Suprapubic skin (tissue), 4 donors: Measurements from ENCODE around the gene SERPIND1. TPM values are rescaled to one million over a fixed set of nuclear protein-coding genes. Genes with fewer than 3 reads are reported as not detected.

Experiments
- DNase-seq, 2 donors: peaks; one replicate each; pipeline ENCODE4 v3.0.0-alpha.2; 2019; ENCODE audit warnings: low spot score in 2 of 2
- H3K27ac ChIP-seq: fragments of 200-600 bp; sonication (generic); one replicate; pipeline ENCODE4 v1.5.1; 2019
- H3K27me3 ChIP-seq: fragments of 200-600 bp; sonication (generic); one replicate; pipeline ENCODE4 v1.5.1; 2019
- H3K36me3 ChIP-seq: fragments of 200-600 bp; sonication (generic); one replicate; pipeline ENCODE4 v1.5.1; 2019
- H3K4me1 ChIP-seq: fragments of 200-600 bp; sonication (generic); one replicate; pipeline ENCODE4 v1.5.1; 2019
- H3K4me3 ChIP-seq: fragments of 200-600 bp; sonication (generic); one replicate; pipeline ENCODE4 v1.5.1; 2019; ENCODE audit warnings: mild to moderate bottlenecking
- H3K9me3 ChIP-seq: fragments of 200-600 bp; sonication (generic); one replicate; pipeline ENCODE4 v1.5.1; 2019
- EP300 ChIP-seq: sonication (generic); formaldehyde crosslinking; IDR thresholded peaks from one replicate; pipeline ENCODE4 v1.6.1; 2017; ENCODE audit warnings: antibody characterized with exemption
- POLR2A ChIP-seq, 2 donors: fragments of 450-650 bp; IDR thresholded peaks; one replicate each; pipeline ENCODE4 v1.6.1; 2017; ENCODE audit warnings: antibody characterized with exemption in 2 of 2, mild to moderate bottlenecking in 2 of 2, moderate library complexity in 2 of 2
- POLR2AphosphoS5 ChIP-seq, 3 donors: sonication (generic); formaldehyde crosslinking; IDR thresholded peaks; one replicate each; pipeline ENCODE4 v1.6.1; 2017; ENCODE audit warnings: antibody characterized with exemption in 3 of 3
- WGBS: methylation state at CpG from one replicate; pipeline ENCODE4 v1.1.5; 2018; 5-methylcytosine and 5-hydroxymethylcytosine counted together
- total RNA-seq, 4 donors: library from RNA; depleted of rRNA; stranded (reverse); fragments of >200 nt; gene quantifications; one replicate each; pipeline ENCODE4 v1.1.0, GENCODE V29; 2016
- TF ChIP-seq, protein P1 (sequence below), 2 donors: fragments of 200-600 bp in 1 of 2; fragments of 450-650 bp in 1 of 2; sonication (generic) in 1 of 2; IDR thresholded peaks; one replicate each; pipeline ENCODE4 v1.5.1; 2016 to 2019; ENCODE audit warnings: antibody characterized with exemption in 2 of 2, mild to moderate bottlenecking in 1 of 2, moderate library complexity in 1 of 2

SERPIND1 gene
- total RNA-seq, 4 donors from 2014 or later = 0.40 TPM; not detected in 3

- Histone ChIP-seq H3K36me3 (peaks cover 75% of the 10 kb centered on the region), H3K27me3 (no peaks in the 10 kb centered on the region), H3K4me3 (no peak overlapping the region), H3K4me1 (peaks cover 22% of the 10 kb centered on the region), H3K9me3 (no peaks in the 10 kb centered on the region), H3K27ac (no peak overlapping the region)
- DNase-seq = no peak
- 83% methylated on average over 3 of the region's 3 CpGs for WGBS
- TF ChIP-seq, protein P1, sequence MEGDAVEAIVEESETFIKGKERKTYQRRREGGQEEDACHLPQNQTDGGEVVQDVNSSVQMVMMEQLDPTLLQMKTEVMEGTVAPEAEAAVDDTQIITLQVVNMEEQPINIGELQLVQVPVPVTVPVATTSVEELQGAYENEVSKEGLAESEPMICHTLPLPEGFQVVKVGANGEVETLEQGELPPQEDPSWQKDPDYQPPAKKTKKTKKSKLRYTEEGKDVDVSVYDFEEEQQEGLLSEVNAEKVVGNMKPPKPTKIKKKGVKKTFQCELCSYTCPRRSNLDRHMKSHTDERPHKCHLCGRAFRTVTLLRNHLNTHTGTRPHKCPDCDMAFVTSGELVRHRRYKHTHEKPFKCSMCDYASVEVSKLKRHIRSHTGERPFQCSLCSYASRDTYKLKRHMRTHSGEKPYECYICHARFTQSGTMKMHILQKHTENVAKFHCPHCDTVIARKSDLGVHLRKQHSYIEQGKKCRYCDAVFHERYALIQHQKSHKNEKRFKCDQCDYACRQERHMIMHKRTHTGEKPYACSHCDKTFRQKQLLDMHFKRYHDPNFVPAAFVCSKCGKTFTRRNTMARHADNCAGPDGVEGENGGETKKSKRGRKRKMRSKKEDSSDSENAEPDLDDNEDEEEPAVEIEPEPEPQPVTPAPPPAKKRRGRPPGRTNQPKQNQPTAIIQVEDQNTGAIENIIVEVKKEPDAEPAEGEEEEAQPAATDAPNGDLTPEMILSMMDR (IDR thresholded peaks at IDR 0.05) = no peak
- TF ChIP-seq POLR2A (IDR thresholded peaks at IDR 0.05) = no peak
- TF ChIP-seq POLR2AphosphoS5 (IDR thresholded peaks at IDR 0.05) = no peak
- no peak for TF ChIP-seq EP300
Measured at GRCh38 chr22:20749453-20749852, 24.5 kb upstream of the SERPIND1 start.

- H3K27ac ChIP-seq = no peak overlapping the region
- no peaks in the 10 kb centered on the region for H3K27me3 ChIP-seq
- H3K4me3 ChIP-seq = no peak overlapping the region
- DNase-seq = no peak
- peaks cover 66% of the 10 kb centered on the region for H3K36me3 ChIP-seq
- WGBS = 51% methylated on average over 6 of the region's 9 CpGs
- no peak for TF ChIP-seq EP300
- no peak for TF ChIP-seq POLR2AphosphoS5 (IDR thresholded peaks at IDR 0.05)
- TF ChIP-seq, protein P1 (IDR thresholded peaks at IDR 0.05) = no peak
- no peak for TF ChIP-seq POLR2A (IDR thresholded peaks at IDR 0.05)
- H3K4me1 ChIP-seq = peaks cover 22% of the 10 kb centered on the region
- H3K9me3 ChIP-seq = no peaks in the 10 kb centered on the region
Measured at GRCh38 chr22:20750461-20751184, 23.3 kb upstream of the SERPIND1 start.

- Histone ChIP-seq H3K36me3 (peaks cover 64% of the 10 kb centered on the region), H3K27me3 (no peaks in the 10 kb centered on the region), H3K27ac (no peak overlapping the region), H3K4me1 (peaks cover 22% of the 10 kb centered on the region), H3K9me3 (no peaks in the 10 kb centered on the region), H3K4me3 (no peak overlapping the region)
- TF ChIP-seq EP300 = no peak
- TF ChIP-seq, protein P1 (IDR thresholded peaks at IDR 0.05) = no peak
- TF ChIP-seq POLR2AphosphoS5 (IDR thresholded peaks at IDR 0.05) = no peak
- TF ChIP-seq POLR2A (IDR thresholded peaks at IDR 0.05) = no peak
- no peak for DNase-seq
- WGBS = 92% methylated on average over 6 of the region's 18 CpGs
Measured at GRCh38 chr22:20751185-20751851, 22.6 kb upstream of the SERPIND1 start.

GRCh38 chr22:20752104-20752741 is 21.7 kb upstream of the SERPIND1 start:
- TF ChIP-seq, protein P1 (IDR thresholded peaks at IDR 0.05) = no peak
- TF ChIP-seq EP300 (no peak), POLR2AphosphoS5 (IDR thresholded peaks at IDR 0.05) (no peak)
- no peak for DNase-seq
- H3K9me3 ChIP-seq = no peaks in the 10 kb centered on the region
- H3K27ac ChIP-seq = no peak overlapping the region
- peaks cover 22% of the 10 kb centered on the region for H3K4me1 ChIP-seq
- peaks cover 56% of the 10 kb centered on the region for H3K36me3 ChIP-seq
- 85% methylated on average over 3 of the region's 7 CpGs for WGBS
- no peaks in the 10 kb centered on the region for H3K27me3 ChIP-seq
- H3K4me3 ChIP-seq = no peak overlapping the region

- no peak overlapping the region for H3K27ac ChIP-seq
- no peak for DNase-seq
- H3K4me3 ChIP-seq = no peak overlapping the region
- H3K9me3 ChIP-seq = no peaks in the 10 kb centered on the region
- TF ChIP-seq POLR2A (IDR thresholded peaks at IDR 0.05) (no peak), POLR2AphosphoS5 (IDR thresholded peaks at IDR 0.05) (no peak), EP300 (no peak)
- TF ChIP-seq, protein P1 (IDR thresholded peaks at IDR 0.05) = no peak
- peaks cover 56% of the 10 kb centered on the region for H3K36me3 ChIP-seq
- H3K27me3 ChIP-seq = no peaks in the 10 kb centered on the region
- H3K4me1 ChIP-seq = peaks cover 22% of the 10 kb centered on the region
- 96% methylated on average over 10 of the region's 10 CpGs for WGBS
Measured at GRCh38 chr22:20752873-20753272, 21.0 kb upstream of the SERPIND1 start.
